Adipocyte (in vitro differentiated cells): ENCODE results near the gene FAM168A.

Experiments used
- DNase-seq: peaks from one replicate; pipeline ENCODE4 v3.0.0-alpha.2; 2015; ENCODE audit warnings: low read depth
- H3K27me3 ChIP-seq: replicated peaks from 2 replicates; pipeline ENCODE4 v1.7.0; 2013; ENCODE audit warnings: mild to moderate bottlenecking, low read length, moderate library complexity; ENCODE audit not compliant: control insufficient read depth, insufficient read depth
- H3K36me3 ChIP-seq: 2 replicates; pipeline ENCODE4 v1.7.0; 2013; ENCODE audit warnings: low read length, mild to moderate bottlenecking, moderate library complexity; ENCODE audit not compliant: control insufficient read depth, insufficient read depth, severe bottlenecking
- H3K4me1 ChIP-seq: 2 replicates; pipeline ENCODE4 v1.7.0; 2013; ENCODE audit warnings: mild to moderate bottlenecking, low read length, moderate library complexity; ENCODE audit not compliant: control insufficient read depth, insufficient read depth
- H3K4me3 ChIP-seq: 2 replicates; pipeline ENCODE4 v1.7.0; 2013; ENCODE audit warnings: mild to moderate bottlenecking, low read length, moderate library complexity
- H3K9ac ChIP-seq: 2 replicates; pipeline ENCODE4 v1.7.0; 2013; ENCODE audit warnings: mild to moderate bottlenecking, low read length, moderate library complexity
- H3K9me3 ChIP-seq: 2 replicates; pipeline ENCODE4 v1.7.0; 2013; ENCODE audit warnings: mild to moderate bottlenecking, low read length, moderate library complexity; ENCODE audit not compliant: control insufficient read depth

The FAM168A gene

DNA sequence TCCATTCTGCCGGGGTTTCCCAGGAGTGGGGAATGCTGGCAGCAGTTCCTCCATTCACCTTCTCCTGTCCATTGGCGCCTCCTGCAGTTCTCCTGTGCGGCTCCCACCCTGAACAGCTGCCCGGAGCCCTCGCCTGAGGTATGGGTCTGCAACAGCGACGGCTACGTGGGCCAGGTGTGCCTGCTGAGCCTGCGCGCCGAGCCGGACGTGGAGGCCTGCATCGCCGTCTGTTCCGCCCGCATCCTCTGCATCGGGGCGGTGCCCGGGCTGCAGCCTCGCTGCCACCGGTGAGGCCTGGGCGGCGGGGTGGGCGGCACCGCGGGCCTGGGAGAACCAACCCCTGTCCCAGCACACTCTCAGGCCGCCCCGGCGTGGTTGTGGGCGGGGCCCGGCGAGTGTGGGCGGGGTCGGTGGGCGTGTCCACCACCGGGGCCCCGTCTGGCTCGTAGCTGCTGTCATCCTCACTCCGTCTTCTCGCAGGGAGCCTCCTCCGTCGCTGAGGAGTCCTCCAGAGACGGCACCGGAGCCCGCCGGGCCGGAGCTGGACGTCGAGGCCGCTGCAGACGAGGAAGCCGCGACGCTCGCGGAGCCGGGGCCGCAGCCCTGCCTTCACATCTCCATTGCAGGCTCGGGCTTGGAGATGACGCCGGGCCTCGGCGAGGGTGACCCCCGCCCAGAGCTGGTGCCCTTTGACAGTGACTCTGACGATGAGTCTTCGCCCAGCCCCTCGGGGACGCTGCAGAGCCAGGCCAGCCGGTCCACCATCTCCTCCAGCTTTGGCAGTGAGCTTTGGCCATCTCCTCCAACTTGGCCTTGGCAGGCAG, 235.7 kb downstream of the FAM168A start:
- H3K9ac ChIP-seq, result no peak overlapping the region
- peaks cover 71% of the 10 kb centered on the region for H3K36me3 ChIP-seq
- DNase-seq, result no peak
- no peaks in the 10 kb centered on the region for H3K9me3 ChIP-seq
- no peak overlapping the region for H3K4me3 ChIP-seq
- H3K4me1 ChIP-seq, result peaks cover 18% of the 10 kb centered on the region
- H3K27me3 ChIP-seq, result no peaks in the 10 kb centered on the region

DNA sequence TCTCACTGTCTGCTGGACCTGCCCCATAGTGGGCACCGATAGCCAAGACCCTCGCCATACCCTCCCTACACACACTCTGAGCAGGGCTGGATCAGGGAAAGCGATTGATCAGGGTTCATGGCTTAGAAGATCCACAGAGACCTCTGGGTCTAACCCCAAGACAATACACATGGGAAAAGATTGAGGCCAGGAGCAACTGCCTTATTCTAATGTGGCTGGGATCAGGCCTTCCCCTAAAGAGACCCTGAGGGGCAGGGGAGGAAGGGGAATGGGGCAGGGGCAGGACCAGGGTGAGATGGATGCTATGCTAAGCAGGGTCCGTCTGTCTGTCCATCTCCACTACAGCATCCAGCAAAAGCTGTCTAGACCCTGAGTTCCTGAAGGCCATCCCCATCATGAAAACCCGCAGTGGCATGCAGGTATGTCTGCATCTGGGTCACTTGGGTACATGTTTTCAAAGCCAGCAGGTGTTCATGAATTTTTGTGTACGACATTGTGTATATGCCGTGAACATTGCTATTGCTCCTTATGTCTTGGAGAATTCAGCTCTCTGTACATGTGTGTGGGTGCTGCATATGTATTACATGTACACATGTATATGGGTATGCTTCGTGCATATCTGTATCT, 237.1 kb downstream of the FAM168A start:
- Histone ChIP-seq H3K4me1 (peaks cover 18% of the 10 kb centered on the region), H3K9ac (no peak overlapping the region), H3K4me3 (no peak overlapping the region), H3K36me3 (peaks cover 78% of the 10 kb centered on the region), H3K27me3 (no peaks in the 10 kb centered on the region), H3K9me3 (no peaks in the 10 kb centered on the region)
- no peak for DNase-seq

DNA sequence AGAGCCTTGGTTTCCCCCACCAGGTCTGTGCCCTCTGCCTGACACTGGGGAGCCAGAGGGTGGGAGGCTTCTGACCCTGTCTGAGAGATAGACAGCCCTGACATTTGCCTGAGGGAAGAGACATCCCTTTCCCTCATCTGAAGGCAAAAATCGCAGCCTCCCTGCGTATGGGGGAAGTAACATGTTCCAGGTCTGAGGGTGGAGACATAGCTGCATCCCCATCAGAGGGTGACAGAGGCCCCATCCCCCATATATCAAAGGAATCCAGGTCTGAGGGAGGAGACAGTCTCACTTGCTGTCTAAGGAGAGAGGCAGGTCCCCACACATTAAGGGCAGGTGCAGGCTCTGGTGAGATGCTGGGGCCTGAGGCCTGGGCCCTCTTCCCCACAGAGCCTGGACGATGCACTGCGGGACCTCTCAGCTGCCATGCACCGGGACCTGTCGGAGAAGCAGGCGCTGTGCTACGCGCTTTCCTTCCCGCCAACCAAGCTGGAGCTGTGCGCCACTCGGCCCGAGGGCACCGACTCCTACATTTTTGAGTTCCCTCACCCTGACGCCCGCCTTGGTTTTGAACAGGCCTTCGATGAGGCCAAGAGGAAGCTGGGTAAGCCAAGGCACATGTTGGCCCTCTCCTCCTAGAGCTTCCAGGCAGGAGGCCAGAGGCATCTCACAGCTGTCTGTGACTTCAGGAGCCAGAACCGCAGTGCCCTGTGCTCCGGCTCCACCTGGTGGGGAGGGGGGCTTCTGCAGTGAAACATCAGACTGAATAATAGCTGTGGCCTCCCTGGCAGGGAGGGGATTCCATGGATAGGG, 237.8 kb downstream of the FAM168A start:
- no peak for DNase-seq
- Histone ChIP-seq H3K36me3 (peaks cover 72% of the 10 kb centered on the region), H3K9ac (peak overlapping the region; percentile 75), H3K4me1 (peaks cover 18% of the 10 kb centered on the region), H3K9me3 (no peaks in the 10 kb centered on the region), H3K27me3 (no peaks in the 10 kb centered on the region), H3K4me3 (no peak overlapping the region)

DNA sequence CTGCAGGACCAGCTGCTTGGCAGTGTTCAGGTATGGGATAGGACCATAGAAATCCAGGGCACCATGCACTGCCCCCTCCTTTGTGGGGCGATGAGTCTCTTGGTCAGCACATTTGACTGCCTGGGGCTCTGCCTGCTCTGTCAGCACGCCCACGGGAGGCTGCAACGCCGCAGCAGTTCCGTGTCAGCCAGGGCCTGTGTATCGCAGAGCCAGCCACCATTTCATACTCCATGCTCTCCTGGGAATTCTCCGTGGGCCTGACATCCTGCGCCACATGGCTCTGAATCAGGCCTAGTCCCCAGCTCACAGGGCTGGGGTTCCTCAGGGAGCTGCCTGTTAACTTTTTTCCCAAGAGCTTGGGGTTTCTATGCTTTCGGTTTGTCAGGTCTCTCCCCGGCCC, 238.6 kb downstream of the FAM168A start:
- no peak overlapping the region for H3K4me3 ChIP-seq
- peaks cover 64% of the 10 kb centered on the region for H3K36me3 ChIP-seq
- H3K9me3 ChIP-seq, result no peaks in the 10 kb centered on the region
- H3K9ac ChIP-seq, result peak overlapping the region; percentile 75
- H3K4me1 ChIP-seq, result peaks cover 18% of the 10 kb centered on the region
- DNase-seq, result no peak
- H3K27me3 ChIP-seq, result no peaks in the 10 kb centered on the region

DNA sequence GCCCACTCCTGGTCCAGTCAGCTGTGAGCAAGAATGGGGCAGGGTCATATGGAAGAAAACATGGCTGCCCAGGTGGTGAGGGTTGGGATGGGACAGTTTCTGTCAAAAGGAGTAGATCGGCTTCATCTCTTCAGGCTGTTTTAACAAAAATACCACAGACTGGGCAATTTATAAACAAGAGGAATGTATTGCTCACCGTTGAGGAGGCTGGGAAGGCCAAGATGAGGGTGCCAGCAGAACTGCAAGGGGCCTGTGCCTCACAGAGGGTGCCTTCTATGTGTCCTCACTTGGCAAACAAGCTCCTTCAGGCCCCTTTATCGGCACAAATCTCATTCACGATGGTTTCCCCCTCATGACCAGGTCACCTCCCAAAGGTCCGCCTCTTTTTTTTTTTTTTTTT, 239.8 kb downstream of the FAM168A start:
- Histone ChIP-seq H3K4me3 (no peak overlapping the region), H3K27me3 (no peaks in the 10 kb centered on the region), H3K36me3 (peaks cover 57% of the 10 kb centered on the region), H3K9me3 (no peaks in the 10 kb centered on the region), H3K4me1 (peaks cover 18% of the 10 kb centered on the region), H3K9ac (no peak overlapping the region)
- no peak for DNase-seq

DNA sequence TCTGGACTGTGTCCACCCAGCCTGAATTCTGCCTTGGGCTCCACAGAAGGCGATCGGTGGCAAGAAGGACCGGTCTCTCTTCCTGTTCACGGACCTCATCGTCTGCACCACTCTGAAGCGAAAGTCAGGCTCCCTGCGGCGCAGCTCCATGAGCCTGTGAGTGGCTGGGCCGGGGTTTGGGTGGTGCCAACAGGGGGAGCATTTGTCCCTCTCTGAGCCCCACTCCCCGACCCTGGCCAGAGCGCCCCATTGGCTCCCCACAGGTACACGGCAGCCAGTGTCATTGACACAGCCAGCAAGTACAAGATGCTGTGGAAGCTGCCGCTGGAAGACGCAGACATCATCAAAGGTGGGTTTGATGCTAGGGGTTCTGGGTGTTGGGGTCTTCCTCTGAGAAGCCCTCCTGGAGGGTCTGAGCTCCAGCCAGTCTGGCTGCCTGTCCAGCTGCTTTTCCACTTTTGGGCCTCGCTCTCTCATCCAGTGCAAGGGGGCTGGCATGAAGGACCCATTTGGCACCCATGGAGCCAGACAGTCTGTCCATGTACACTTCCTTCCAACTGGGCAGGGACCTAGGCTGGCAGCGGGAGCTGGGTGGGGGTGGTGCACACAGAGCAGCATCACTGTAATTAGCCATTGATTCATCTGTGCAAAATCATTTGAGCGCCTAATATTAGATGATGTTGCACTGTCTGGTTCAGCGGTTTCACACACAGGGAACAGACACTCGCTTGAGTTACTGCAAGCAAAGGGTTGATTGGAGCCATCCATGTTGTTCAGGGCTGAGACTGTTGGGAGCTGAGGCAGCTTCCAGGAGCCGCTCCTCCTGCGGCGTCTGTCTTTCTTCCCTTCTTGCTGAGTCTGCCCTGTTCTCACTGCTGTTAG, 240.7 kb downstream of the FAM168A start:
- no peaks in the 10 kb centered on the region for H3K9me3 ChIP-seq
- peaks cover 18% of the 10 kb centered on the region for H3K4me1 ChIP-seq
- H3K4me3 ChIP-seq, result no peak overlapping the region
- no peak overlapping the region for H3K9ac ChIP-seq
- peaks cover 53% of the 10 kb centered on the region for H3K36me3 ChIP-seq
- DNase-seq, result no peak
- no peaks in the 10 kb centered on the region for H3K27me3 ChIP-seq

DNA sequence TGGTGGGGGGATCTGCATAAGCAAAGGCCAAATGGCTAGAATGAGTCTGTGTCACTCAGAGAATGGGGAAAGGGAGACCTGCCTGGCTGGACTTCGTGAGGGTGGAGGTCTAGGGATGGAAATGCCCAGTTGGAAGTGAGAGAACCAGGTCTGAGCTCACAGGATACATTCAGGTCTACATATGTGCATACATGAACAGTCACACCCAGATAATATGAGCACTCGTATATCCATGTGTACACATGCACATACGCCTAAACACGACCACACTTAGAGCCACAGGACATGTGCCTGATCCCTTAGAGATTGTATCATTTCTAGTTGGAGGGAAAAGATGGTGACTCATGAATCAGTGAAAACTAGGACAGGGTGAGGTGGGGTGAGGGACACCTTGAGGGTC, 242.8 kb downstream of the FAM168A start:
- no peaks in the 10 kb centered on the region for H3K9me3 ChIP-seq
- no peak overlapping the region for H3K4me3 ChIP-seq
- H3K4me1 ChIP-seq, result peaks cover 26% of the 10 kb centered on the region
- DNase-seq, result no peak
- no peak overlapping the region for H3K9ac ChIP-seq
- no peaks in the 10 kb centered on the region for H3K27me3 ChIP-seq
- H3K36me3 ChIP-seq, result peaks cover 39% of the 10 kb centered on the region

DNA sequence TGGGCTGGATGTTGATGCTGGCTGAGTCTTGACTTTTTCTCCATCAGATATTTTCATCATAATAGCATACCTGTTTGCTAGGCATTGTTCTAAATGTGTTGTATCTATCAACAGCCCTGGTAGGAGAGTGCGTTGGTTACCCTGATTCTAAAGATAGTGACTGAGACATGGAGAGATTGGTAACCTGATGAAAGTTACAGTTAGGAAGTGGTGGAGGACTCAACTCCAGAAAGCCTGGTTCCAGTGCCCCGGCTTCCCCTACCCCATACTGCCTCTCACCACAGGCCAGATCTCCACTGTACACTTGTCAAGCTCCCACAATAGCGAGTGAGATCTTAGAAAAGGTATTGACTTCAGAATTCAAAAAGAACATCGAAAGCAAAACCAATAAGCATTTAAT, 244.5 kb downstream of the FAM168A start:
- H3K9ac ChIP-seq, result no peak overlapping the region
- peaks cover 10% of the 10 kb centered on the region for H3K4me1 ChIP-seq
- no peak for DNase-seq
- no peaks in the 10 kb centered on the region for H3K9me3 ChIP-seq
- no peaks in the 10 kb centered on the region for H3K27me3 ChIP-seq
- H3K4me3 ChIP-seq, result no peak overlapping the region
- peaks cover 46% of the 10 kb centered on the region for H3K36me3 ChIP-seq

DNA sequence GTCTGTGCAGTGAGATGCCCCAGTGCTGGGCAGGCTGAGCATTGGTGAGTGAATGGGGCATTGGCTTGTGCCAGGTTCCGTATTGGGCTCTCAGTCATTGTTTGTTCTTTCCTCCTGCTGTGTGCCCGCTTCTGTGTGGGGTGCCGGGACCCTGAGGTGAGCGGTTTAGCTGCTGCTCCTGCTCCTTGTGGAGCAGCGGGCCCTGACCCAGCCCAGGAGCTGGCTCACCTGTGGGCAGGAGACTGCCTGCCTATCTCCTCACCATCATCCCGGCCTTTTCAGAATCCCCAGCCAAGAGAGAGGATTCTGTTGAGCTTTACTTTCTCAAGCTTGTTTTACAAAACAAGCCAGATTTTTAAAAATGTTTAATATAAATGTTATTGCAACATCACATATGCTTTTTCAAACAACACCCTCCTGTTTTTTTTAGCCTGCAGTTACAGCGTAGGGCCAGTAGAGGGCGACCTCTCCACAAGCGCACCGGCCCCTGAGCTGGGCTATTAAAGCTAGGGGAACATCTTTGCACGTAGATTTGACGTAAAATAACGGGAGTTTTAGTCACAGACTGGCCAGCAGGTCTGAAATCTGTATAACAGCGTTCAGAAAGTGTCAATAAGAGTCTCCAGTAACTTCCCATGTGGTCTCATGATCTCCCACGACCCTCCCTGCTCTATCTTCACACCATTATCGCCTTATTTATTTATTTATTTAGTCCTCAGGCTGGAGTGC, 246.8 kb downstream of the FAM168A start:
- Histone ChIP-seq H3K4me3 (no peak overlapping the region), H3K9ac (no peak overlapping the region), H3K27me3 (no peaks in the 10 kb centered on the region), H3K36me3 (peaks cover 44% of the 10 kb centered on the region), H3K4me1 (peaks cover 10% of the 10 kb centered on the region), H3K9me3 (no peaks in the 10 kb centered on the region)
- peak; percentile 90 for DNase-seq
